Panc1 (cell line): Measurements from ENCODE around the gene DPPA4. TPM values are rescaled to one million over a fixed set of nuclear protein-coding genes. Genes with fewer than 3 reads are reported as not detected.

Experiments
- ATAC-seq: fragments of 200-7000 bp; cut with Tn5 transposase; 2 replicates; pipeline ENCODE4 v1.9.1; 2020; ENCODE audit warnings: mild to moderate bottlenecking, moderate library complexity
- BruUV-seq: library from RNA; stranded (reverse); fragments of 400-500 nt; replicated peaks from 2 replicates; lab custom pipeline; 2021; lab: Mats Ljungman, UMichigan
- CTCF ChIA-PET: fragments of 300-600 bp; sonication (Branson Sonifier 250); formaldehyde crosslinking; loops from one replicate; lab custom pipeline; 2022; ENCODE audit warnings: antibody characterized with exemption; lab: Charles Lee
- POLR2A ChIA-PET: fragments of 300-600 bp; sonication (Branson Sonifier 250); formaldehyde crosslinking; loops from one replicate; lab custom pipeline; 2022; ENCODE audit warnings: antibody characterized with exemption; lab: Charles Lee
- DNase-seq: peaks from one replicate; pipeline ENCODE4 v3.0.0-alpha.2; 2010; ENCODE audit warnings: low read depth, low spot score
- H3K27ac ChIP-seq: 2 replicates; pipeline ENCODE4 v1.5.1; 2011; ENCODE audit warnings: mild to moderate bottlenecking, low read length, inconsistent platforms
- H3K27me3 ChIP-seq: fragments of 200-500 bp; sonication (Bioruptor generic); 2 replicates; pipeline ENCODE4 v1.6.0; 2014; ENCODE audit warnings: low read length, inconsistent platforms; ENCODE audit not compliant: control insufficient read depth, insufficient read depth
- H3K36me3 ChIP-seq: fragments of 200-500 bp; sonication (Bioruptor generic); 2 replicates; pipeline ENCODE4 v1.5.1; 2014; ENCODE audit warnings: inconsistent platforms, mild to moderate bottlenecking, low read length, moderate library complexity; ENCODE audit not compliant: control insufficient read depth, insufficient read depth
- H3K4me1 ChIP-seq: 2 replicates; pipeline ENCODE4 v1.5.1; 2011; ENCODE audit warnings: inconsistent platforms, mild to moderate bottlenecking, low read length, moderate library complexity; ENCODE audit not compliant: control insufficient read depth, insufficient read depth
- H3K4me3 ChIP-seq, 2 experiments: 2 replicates each; pipeline ENCODE4 v1.5.1; 2011 to 2012; ENCODE audit warnings: low read depth in 2 of 2, low read length in 2 of 2, mild to moderate bottlenecking in 2 of 2, inconsistent platforms in 1 of 2, moderate library complexity in 1 of 2
- H3K9me3 ChIP-seq: fragments of 200-500 bp; sonication (Bioruptor generic); 2 replicates; pipeline ENCODE4 v1.5.1; 2014; ENCODE audit warnings: low read depth, mild to moderate bottlenecking, inconsistent platforms, low read length, moderate library complexity; ENCODE audit not compliant: control insufficient read depth, insufficient read depth
- CTCF ChIP-seq: fragments of 450-650 bp; IDR thresholded peaks from 2 replicates; pipeline ENCODE4 v1.5.1; 2017; ENCODE audit warnings: mild to moderate bottlenecking
- POLR2AphosphoS5 ChIP-seq: IDR thresholded peaks from 2 replicates; pipeline ENCODE4 v1.6.1; 2012; ENCODE audit warnings: mild to moderate bottlenecking, low read depth, low read length, moderate library complexity
- REST ChIP-seq, 2 experiments: IDR thresholded peaks; 2 replicates each; pipeline ENCODE4 v1.6.1; 2011 to 2012; ENCODE audit warnings: low read depth in 2 of 2, control low read depth in 1 of 2, low read length in 1 of 2, mild to moderate bottlenecking in 1 of 2, moderate library complexity in 1 of 2; ENCODE audit not compliant: insufficient read depth in 1 of 2
- SIN3A ChIP-seq: IDR thresholded peaks from 2 replicates; pipeline ENCODE4 v1.6.1; 2012; ENCODE audit warnings: low read depth, mild to moderate bottlenecking, low read length, moderate library complexity, borderline replicate concordance; ENCODE audit not compliant: insufficient read depth
- TCF7L2 ChIP-seq: IDR thresholded peaks from 2 replicates; pipeline ENCODE4 v1.6.1; 2011; ENCODE audit warnings: mild to moderate bottlenecking, low read depth, low read length, inconsistent platforms
- in situ Hi-C: cut with HindIII; loops from 2 replicates; pipeline ENCODE4 v1.10.0; 2016; ENCODE audit warnings: low sequenced_read_pairs, low pct_unique_long_range_greater_than_20kb
- intact Hi-C: fragments of 100-400 bp; cut with micrococcal nuclease; formaldehyde crosslinking; loops from one replicate; pipeline ENCODE4 v1.10.0; 2022; ENCODE audit not compliant: unreplicated experiment
- total RNA-seq: library from RNA; stranded (reverse); gene quantifications from one replicate; pipeline ENCODE4 v1.2.1, GENCODE V29; 2021; ENCODE audit not compliant: unreplicated experiment

Gene DPPA4
- total RNA-seq, 1 experiment from 2014 or later, result 0.26 TPM

GRCh38 chr3:109334572-109334971, 2.8 kb downstream of the DPPA4 start:
- Histone ChIP-seq H3K4me3 (no peak overlapping the region), H3K9me3 (no peaks in the 10 kb centered on the region), H3K27ac (no peak overlapping the region), H3K4me1 (no peaks in the 10 kb centered on the region), H3K36me3 (no peaks in the 10 kb centered on the region), H3K27me3 (no peaks in the 10 kb centered on the region)
- intact Hi-C loops (no loop called here), in situ Hi-C loops (no loop called here)
- TF ChIP-seq POLR2AphosphoS5 (no peak), SIN3A (no peak), REST (IDR thresholded peaks at IDR 0.05; ENCODE audit: insufficient read depth in 1 of 2, low read depth in 2 of 2, low read length in 1 of 2) (no peak), CTCF (no peak), TCF7L2 (no peak)
- CTCF ChIA-PET, result no interaction called here
- ATAC-seq, result no peak
- no peak for DNase-seq
- POLR2A ChIA-PET, result no interaction called here
- BruUV-seq, result no TSS peak

DNA sequence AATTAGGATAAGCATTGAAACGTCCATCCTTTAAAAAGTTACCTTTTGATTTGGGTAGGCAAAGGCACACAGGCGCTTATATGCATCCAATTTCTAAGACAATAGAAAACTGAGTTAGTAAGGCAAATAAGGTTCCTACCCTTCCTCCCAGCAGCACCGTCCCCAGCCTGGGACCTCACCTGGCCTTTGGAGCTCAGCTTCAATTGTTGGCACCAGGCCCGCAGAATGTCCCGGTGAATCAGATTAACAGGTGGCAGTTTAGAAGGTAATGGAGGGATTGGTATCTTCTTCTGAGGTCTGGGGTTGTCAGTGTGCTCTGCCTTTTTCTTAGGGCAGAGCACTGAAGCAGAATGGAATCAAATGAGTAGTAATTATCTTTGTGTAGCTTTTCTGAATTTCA, 5.7 kb downstream of the DPPA4 start:
- POLR2A ChIA-PET, result no interaction called here
- intact Hi-C loops, result no loop called here
- TF ChIP-seq TCF7L2 (no peak), REST (IDR thresholded peaks at IDR 0.05; ENCODE audit: insufficient read depth in 1 of 2, low read depth in 2 of 2, low read length in 1 of 2) (no peak), SIN3A (no peak), POLR2AphosphoS5 (no peak), CTCF (no peak)

More for the DNA sequence above, 5.7 kb downstream of the DPPA4 start:
- in situ Hi-C loops, result no loop called here
- no peak overlapping the region for H3K27ac ChIP-seq
- H3K4me3 ChIP-seq, result no peak overlapping the region
- H3K9me3 ChIP-seq, result no peaks in the 10 kb centered on the region
- ATAC-seq (no peak), DNase-seq (no peak)
- no peaks in the 10 kb centered on the region for H3K36me3 ChIP-seq
- CTCF ChIA-PET, result no interaction called here
- H3K27me3 ChIP-seq, result no peaks in the 10 kb centered on the region
- no TSS peak for BruUV-seq
- no peaks in the 10 kb centered on the region for H3K4me1 ChIP-seq
